GM12801 (cell line): ENCODE results near the gene POLR3H.

ENCODE experiments used
- CTCF ChIP-seq: IDR thresholded peaks from one replicate; pipeline ENCODE4 v1.5.1; 2011; ENCODE audit warnings: control low read depth; ENCODE audit not compliant: insufficient read length; ENCODE audit errors: extremely low read depth

The POLR3H gene

GRCh38 chr22:41488596-41489385 is 55.5 kb downstream of the POLR3H start:
- no peak for TF ChIP-seq CTCF

GRCh38 chr22:41488076-41488475 is 56.2 kb downstream of the POLR3H start:
- no peak for TF ChIP-seq CTCF

GRCh38 chr22:41487037-41487935 is 57.0 kb downstream of the POLR3H start:
- no peak for TF ChIP-seq CTCF

- no peak for TF ChIP-seq CTCF
Measured at GRCh38 chr22:41485033-41485432, 59.2 kb downstream of the POLR3H start.

- no peak for TF ChIP-seq CTCF
Measured at GRCh38 chr22:41482319-41482935, 61.8 kb downstream of the POLR3H start.

GRCh38 chr22:41481925-41482318 is 62.3 kb downstream of the POLR3H start:
- TF ChIP-seq CTCF, result no peak
